Osteoblast (primary cell): ENCODE data around the gene NDUFC2. TPM values are rescaled to one million over a fixed set of nuclear protein-coding genes. Genes with fewer than 3 reads are reported as not detected.

Experiments used
- DNase-seq: peaks from one replicate; pipeline ENCODE4 v3.0.0; 2011; ENCODE audit warnings: low spot score, mixed read lengths; ENCODE audit not compliant: insufficient read length; ENCODE audit errors: missing footprints
- H2AFZ ChIP-seq: 2 replicates; pipeline ENCODE4 v1.6.0; 2011; ENCODE audit warnings: mild to moderate bottlenecking, low read length
- H3K27ac ChIP-seq: 2 replicates; pipeline ENCODE4 v1.5.1; 2011; ENCODE audit warnings: mild to moderate bottlenecking, low read depth, low read length, moderate library complexity
- H3K27me3 ChIP-seq: 2 replicates; pipeline ENCODE4 v1.6.0; 2012; ENCODE audit warnings: mild to moderate bottlenecking, control low read depth, inconsistent platforms, low read length, moderate library complexity; ENCODE audit not compliant: insufficient read depth
- H3K36me3 ChIP-seq: 2 replicates; pipeline ENCODE4 v1.5.1; 2011; ENCODE audit warnings: mild to moderate bottlenecking, low read length, control low read depth, moderate library complexity; ENCODE audit not compliant: insufficient read depth
- H3K4me1 ChIP-seq: 2 replicates; pipeline ENCODE4 v1.5.1; 2011; ENCODE audit warnings: mild to moderate bottlenecking, low read length, control low read depth, moderate library complexity; ENCODE audit not compliant: insufficient read depth
- H3K4me2 ChIP-seq: 2 replicates; pipeline ENCODE4 v1.6.0; 2011; ENCODE audit warnings: mild to moderate bottlenecking, low read length; ENCODE audit not compliant: insufficient read depth
- H3K4me3 ChIP-seq: fragments of 200-600 bp; sonication (generic); 3 replicates; pipeline ENCODE4 v1.5.1; 2012; ENCODE audit warnings: mild to moderate bottlenecking, low read length, inconsistent platforms; ENCODE audit not compliant: insufficient read depth
- H3K79me2 ChIP-seq: 2 replicates; pipeline ENCODE4 v1.6.0; 2012; ENCODE audit warnings: mild to moderate bottlenecking, low read length, control low read depth, inconsistent platforms; ENCODE audit not compliant: insufficient read depth
- H3K9me3 ChIP-seq: 2 replicates; pipeline ENCODE4 v1.5.1; 2011; ENCODE audit warnings: low read depth, low read length, control low read depth
- H4K20me1 ChIP-seq: 2 replicates; pipeline ENCODE4 v1.6.0; 2012; ENCODE audit warnings: mild to moderate bottlenecking, low read length, control low read depth; ENCODE audit not compliant: insufficient read depth
- total RNA-seq: library from RNA; depleted of rRNA; stranded (reverse); fragments of >200 nt; gene quantifications from 2 replicates; pipeline ENCODE4 v1.2.3, GENCODE V29; 2012
- TF ChIP-seq, protein P1 (sequence below): IDR thresholded peaks from 2 replicates; pipeline ENCODE4 v1.5.1; 2011; ENCODE audit warnings: mild to moderate bottlenecking, low read depth, low read length, moderate library complexity; ENCODE audit errors: extremely low read depth

Gene NDUFC2
- total RNA-seq, 1 donor = 98.1 TPM

DNA sequence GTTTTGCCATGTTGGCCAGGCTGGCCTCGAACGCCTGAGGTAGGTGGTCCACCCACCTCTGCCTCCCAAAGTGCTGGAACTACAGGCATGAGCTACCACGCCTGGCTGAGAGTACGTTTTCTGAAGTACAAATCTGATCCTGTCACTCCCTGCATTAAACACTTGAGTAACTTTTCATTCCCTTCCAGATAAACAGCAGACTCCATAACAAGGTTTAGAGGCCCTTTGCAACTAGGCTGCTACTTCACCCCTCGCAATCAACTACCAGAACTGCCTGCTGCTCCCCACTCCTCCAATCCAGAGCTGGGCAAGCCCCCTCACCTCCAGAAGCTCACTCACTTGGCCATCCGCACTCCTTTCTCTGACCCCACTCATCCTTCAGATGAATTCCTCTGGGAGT is 58.1 kb downstream of the NDUFC2 start:
- TF ChIP-seq, protein P1, sequence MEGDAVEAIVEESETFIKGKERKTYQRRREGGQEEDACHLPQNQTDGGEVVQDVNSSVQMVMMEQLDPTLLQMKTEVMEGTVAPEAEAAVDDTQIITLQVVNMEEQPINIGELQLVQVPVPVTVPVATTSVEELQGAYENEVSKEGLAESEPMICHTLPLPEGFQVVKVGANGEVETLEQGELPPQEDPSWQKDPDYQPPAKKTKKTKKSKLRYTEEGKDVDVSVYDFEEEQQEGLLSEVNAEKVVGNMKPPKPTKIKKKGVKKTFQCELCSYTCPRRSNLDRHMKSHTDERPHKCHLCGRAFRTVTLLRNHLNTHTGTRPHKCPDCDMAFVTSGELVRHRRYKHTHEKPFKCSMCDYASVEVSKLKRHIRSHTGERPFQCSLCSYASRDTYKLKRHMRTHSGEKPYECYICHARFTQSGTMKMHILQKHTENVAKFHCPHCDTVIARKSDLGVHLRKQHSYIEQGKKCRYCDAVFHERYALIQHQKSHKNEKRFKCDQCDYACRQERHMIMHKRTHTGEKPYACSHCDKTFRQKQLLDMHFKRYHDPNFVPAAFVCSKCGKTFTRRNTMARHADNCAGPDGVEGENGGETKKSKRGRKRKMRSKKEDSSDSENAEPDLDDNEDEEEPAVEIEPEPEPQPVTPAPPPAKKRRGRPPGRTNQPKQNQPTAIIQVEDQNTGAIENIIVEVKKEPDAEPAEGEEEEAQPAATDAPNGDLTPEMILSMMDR = no peak
- Histone ChIP-seq H3K4me1 (no peaks in the 10 kb centered on the region), H2AFZ (no peak overlapping the region), H3K4me2 (no peak overlapping the region), H3K27ac (no peak overlapping the region), H3K27me3 (peaks cover 4% of the 10 kb centered on the region), H3K9me3 (no peaks in the 10 kb centered on the region), H3K79me2 (no peaks in the 10 kb centered on the region), H4K20me1 (no peaks in the 10 kb centered on the region), H3K36me3 (no peaks in the 10 kb centered on the region), H3K4me3 (no peak overlapping the region)
- DNase-seq = no peak

- no peak for DNase-seq
Measured at GRCh38 chr11:78020246-78020645, 59.4 kb downstream of the NDUFC2 start.

GRCh38 chr11:78019808-78020207 is 59.9 kb downstream of the NDUFC2 start:
- no peaks in the 10 kb centered on the region for H4K20me1 ChIP-seq

More at GRCh38 chr11:78020246-78020645, 59.4 kb downstream of the NDUFC2 start:
- H2AFZ ChIP-seq = no peak overlapping the region
- no peaks in the 10 kb centered on the region for H3K79me2 ChIP-seq
- H3K9me3 ChIP-seq = no peaks in the 10 kb centered on the region
- H3K27ac ChIP-seq = no peak overlapping the region
- no peak overlapping the region for H3K4me2 ChIP-seq
- no peaks in the 10 kb centered on the region for H3K4me1 ChIP-seq
- H4K20me1 ChIP-seq = no peaks in the 10 kb centered on the region
- H3K4me3 ChIP-seq = no peak overlapping the region
- no peaks in the 10 kb centered on the region for H3K36me3 ChIP-seq
- TF ChIP-seq, protein P1 = no peak
- H3K27me3 ChIP-seq = peaks cover 4% of the 10 kb centered on the region

More at GRCh38 chr11:78019808-78020207, 59.9 kb downstream of the NDUFC2 start:
- H3K27ac ChIP-seq = no peak overlapping the region
- no peak for DNase-seq
- H3K4me1 ChIP-seq = no peaks in the 10 kb centered on the region
- H3K4me2 ChIP-seq = no peak overlapping the region
- peaks cover 4% of the 10 kb centered on the region for H3K27me3 ChIP-seq
- H3K4me3 ChIP-seq = no peak overlapping the region
- H3K79me2 ChIP-seq = no peaks in the 10 kb centered on the region
- H3K36me3 ChIP-seq = no peaks in the 10 kb centered on the region
- no peaks in the 10 kb centered on the region for H3K9me3 ChIP-seq
- TF ChIP-seq, protein P1 = no peak
- no peak overlapping the region for H2AFZ ChIP-seq

Other genes with a start within 250 kb of the NDUFC2 start
- 35.8 and 43.6 TPM in 2 replicates for gene INTS4, start 85.2 kb downstream of the NDUFC2 start, total RNA-seq
- 0.29 and 0.36 TPM in 2 replicates for gene KCTD14, start 56.6 kb downstream of the NDUFC2 start, total RNA-seq
- not detected in 2 replicates for gene THRSP, start 16.0 kb downstream of the NDUFC2 start, total RNA-seq
- gene ALG8, start 59.8 kb upstream of the NDUFC2 start, total RNA-seq = 38.4 and 46.6 TPM in 2 replicates
- gene KCTD21, start 108.8 kb upstream of the NDUFC2 start, total RNA-seq = 14.5 and 15.0 TPM in 2 replicates
- gene USP35, start 109.1 kb upstream of the NDUFC2 start, total RNA-seq = 21.4 and 26.2 TPM in 2 replicates